Measurements from ENCODE around the gene MTARC2.

GRCh38 chr1:220702733-220703270 is 45.3 kb upstream of the MTARC2 start:
- TF ChIP-seq EZH2 (IDR thresholded peaks at IDR 0.05; ENCODE audit: insufficient read depth, poor library complexity, severe bottlenecking) (no peak), EZH2phosphoT487 (IDR thresholded peaks at IDR 0.05; ENCODE audit: insufficient read depth, low read depth) (no peak)

All from GM23248 (cell line).